Endothelial cell (in vitro differentiated cells): ENCODE data around the gene NRP2. TPM values are rescaled to one million over a fixed set of nuclear protein-coding genes. Genes with fewer than 3 reads are reported as not detected.

Experiments used
- DNase-seq: peaks from one replicate; pipeline ENCODE4 v3.0.0; 2021; ENCODE audit warnings: low spot score
- H3K27ac Mint-ChIP-seq: one replicate; pipeline ENCODE4 v1.8.0; 2021; ENCODE audit warnings: mixed read lengths, inconsistent platforms; ENCODE audit not compliant: unreplicated experiment
- H3K27me3 Mint-ChIP-seq: one replicate; pipeline ENCODE4 v1.8.0; 2021; ENCODE audit warnings: mild to moderate bottlenecking, moderate library complexity, mixed read lengths, inconsistent platforms; ENCODE audit not compliant: unreplicated experiment
- H3K36me3 Mint-ChIP-seq: one replicate; pipeline ENCODE4 v1.8.0; 2021; ENCODE audit warnings: mild to moderate bottlenecking, low read depth, mixed read lengths, inconsistent platforms; ENCODE audit not compliant: unreplicated experiment
- H3K4me1 Mint-ChIP-seq: one replicate; pipeline ENCODE4 v1.8.0; 2021; ENCODE audit warnings: mild to moderate bottlenecking, mixed read lengths, inconsistent platforms; ENCODE audit not compliant: unreplicated experiment
- H3K4me3 Mint-ChIP-seq: one replicate; pipeline ENCODE4 v1.8.0; 2021; ENCODE audit warnings: mild to moderate bottlenecking, mixed read lengths, inconsistent platforms; ENCODE audit not compliant: unreplicated experiment
- H3K9me3 Mint-ChIP-seq: one replicate; pipeline ENCODE4 v1.8.0; 2021; ENCODE audit warnings: mixed read lengths, inconsistent platforms; ENCODE audit not compliant: unreplicated experiment
- CTCF ChIP-seq: fragments of 200-600 bp; sonication (generic); IDR thresholded peaks from one replicate; pipeline ENCODE4 v1.5.0; 2021; ENCODE audit warnings: antibody characterized with exemption; ENCODE audit not compliant: unreplicated experiment
- total RNA-seq: library from RNA; stranded (reverse); fragmentation: NEBNext Ultra II Directional; extraction: Animal tissue kit (Norgen Biotek cat#: 25700); gene quantifications from one replicate; pipeline ENCODE4 v1.2.1, GENCODE V29; 2021; ENCODE audit not compliant: unreplicated experiment

The NRP2 gene
- total RNA-seq, 1 donor from 2014 or later = 258 TPM

- H3K9me3 Mint-ChIP-seq = no peaks in the 10 kb centered on the region
- no peak overlapping the region for H3K4me3 Mint-ChIP-seq
- DNase-seq = no peak
- peaks cover 13% of the 10 kb centered on the region for H3K36me3 Mint-ChIP-seq
- H3K4me1 Mint-ChIP-seq = peaks cover 37% of the 10 kb centered on the region
- peaks cover 18% of the 10 kb centered on the region for H3K27me3 Mint-ChIP-seq
- H3K27ac Mint-ChIP-seq = no peak overlapping the region
- TF ChIP-seq CTCF = no peak
Measured at GRCh38 chr2:205679410-205680009, 2.8 kb upstream of the NRP2 start.

DNA sequence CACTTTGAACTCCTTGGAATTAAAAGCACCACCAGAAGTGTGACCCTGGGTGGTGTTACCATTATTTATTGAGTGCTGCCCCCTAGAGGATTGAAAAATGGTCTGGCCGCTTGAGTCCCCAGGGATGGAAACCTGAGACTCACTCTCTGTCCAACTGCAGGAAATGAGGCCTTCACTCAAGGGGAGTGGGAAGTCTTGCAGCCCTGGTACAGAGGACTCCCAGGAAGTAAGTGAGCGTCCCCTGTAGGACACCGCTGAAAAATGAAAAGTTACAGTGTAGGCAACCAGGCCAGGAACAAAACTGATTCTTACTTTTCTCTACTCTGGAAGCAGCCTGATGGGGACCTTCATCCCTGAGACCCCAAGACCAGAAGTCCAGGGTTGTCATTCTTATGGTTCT is 2.2 kb upstream of the NRP2 start:
- peaks cover 22% of the 10 kb centered on the region for H3K27me3 Mint-ChIP-seq
- H3K4me1 Mint-ChIP-seq = peaks cover 42% of the 10 kb centered on the region
- H3K4me3 Mint-ChIP-seq = no peak overlapping the region

GRCh38 chr2:205680903-205681302 is 1.4 kb upstream of the NRP2 start:
- Mint-ChIP-seq H3K27ac (peak overlapping the region; percentile 82), H3K4me1 (peaks cover 42% of the 10 kb centered on the region), H3K4me3 (no peak overlapping the region), H3K9me3 (no peaks in the 10 kb centered on the region), H3K27me3 (peaks cover 22% of the 10 kb centered on the region), H3K36me3 (peaks cover 13% of the 10 kb centered on the region)
- no peak for DNase-seq
- no peak for TF ChIP-seq CTCF

More for the DNA sequence above, 2.2 kb upstream of the NRP2 start:
- H3K9me3 Mint-ChIP-seq = no peaks in the 10 kb centered on the region
- peak overlapping the region; percentile 82 for H3K27ac Mint-ChIP-seq
- H3K36me3 Mint-ChIP-seq = peaks cover 13% of the 10 kb centered on the region
- DNase-seq = peak; percentile 76
- TF ChIP-seq CTCF = peak; percentile 93

DNA sequence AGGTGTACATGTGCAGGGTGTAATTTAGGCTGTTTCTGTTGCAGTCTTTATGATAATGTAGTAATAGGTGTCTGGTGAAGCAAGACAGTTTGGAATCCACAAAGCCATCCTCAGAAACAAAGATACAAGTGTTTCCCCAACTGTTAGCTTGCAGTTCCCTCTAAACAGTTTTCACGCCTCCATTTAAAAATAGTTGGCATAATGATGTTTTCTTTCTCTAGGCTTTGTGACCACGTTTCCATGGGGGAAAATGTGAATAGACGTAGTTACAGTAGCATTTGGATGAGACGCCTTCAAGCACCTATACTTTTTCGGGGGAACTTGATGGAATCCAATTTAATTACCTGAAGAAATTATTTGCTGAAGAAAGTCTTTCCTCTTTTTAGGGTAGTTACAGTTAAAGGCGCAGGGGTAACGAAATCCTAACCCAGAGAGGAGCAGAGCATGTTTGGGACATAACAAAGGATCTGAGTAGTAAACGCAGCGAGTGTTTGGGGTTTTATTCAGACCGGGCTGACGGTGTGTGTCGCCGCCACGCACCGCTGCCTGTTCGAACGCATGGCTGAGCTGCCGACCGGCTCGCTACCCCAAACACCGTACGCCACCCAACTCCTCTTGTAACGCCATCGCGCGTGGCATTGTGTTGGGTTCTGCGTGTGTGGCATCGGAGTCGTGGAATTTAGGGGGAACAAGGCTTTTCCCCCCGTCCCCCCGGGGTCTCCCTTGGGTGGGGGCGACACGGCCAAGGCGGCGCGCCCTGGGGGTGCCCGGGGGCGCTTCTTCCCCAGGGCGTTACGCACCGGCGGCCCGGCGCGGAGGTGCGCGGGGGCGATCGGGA is 681 bp upstream of the NRP2 start:
- Mint-ChIP-seq H3K27ac (peak overlapping the region; percentile 84), H3K36me3 (peaks cover 15% of the 10 kb centered on the region), H3K9me3 (no peaks in the 10 kb centered on the region), H3K4me3 (peak overlapping the region; percentile 88), H3K4me1 (peaks cover 44% of the 10 kb centered on the region), H3K27me3 (peaks cover 22% of the 10 kb centered on the region)
- peak; percentile 36 for DNase-seq
- TF ChIP-seq CTCF = no peak

DNA sequence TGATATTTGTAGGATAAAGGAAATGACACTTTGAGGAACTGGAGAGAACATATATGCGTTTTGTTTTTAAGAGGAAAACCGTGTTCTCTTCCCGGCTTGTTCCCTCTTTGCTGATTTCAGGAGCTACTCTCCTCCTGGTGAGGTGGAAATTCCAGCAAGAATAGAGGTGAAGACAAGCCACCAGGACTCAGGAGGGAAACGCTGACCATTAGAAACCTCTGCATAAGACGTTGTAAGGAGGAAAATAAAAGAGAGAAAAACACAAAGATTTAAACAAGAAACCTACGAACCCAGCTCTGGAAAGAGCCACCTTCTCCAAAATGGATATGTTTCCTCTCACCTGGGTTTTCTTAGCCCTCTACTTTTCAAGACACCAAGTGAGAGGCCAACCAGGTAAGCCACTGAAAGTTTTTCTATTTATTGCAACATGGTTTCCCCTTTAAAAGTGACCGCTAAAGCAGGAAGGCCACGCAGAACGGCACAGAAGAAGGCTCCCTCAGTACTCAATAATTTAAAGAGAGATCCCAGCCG is 735 bp downstream of the NRP2 start:
- peak overlapping the region; percentile 97 for H3K4me3 Mint-ChIP-seq
- peaks cover 21% of the 10 kb centered on the region for H3K27me3 Mint-ChIP-seq
- H3K9me3 Mint-ChIP-seq = no peaks in the 10 kb centered on the region
- TF ChIP-seq CTCF = no peak
- no peak for DNase-seq
- peaks cover 24% of the 10 kb centered on the region for H3K36me3 Mint-ChIP-seq
- H3K27ac Mint-ChIP-seq = peak overlapping the region; percentile 65
- peaks cover 58% of the 10 kb centered on the region for H3K4me1 Mint-ChIP-seq
